Measurements from ENCODE around the gene VPS51.
"Not testable (repeated sequence)": the region's sequence is repeated elsewhere in the genome, so short reads cannot be mapped to it uniquely, and the experiment has no call there.

VPS51 gene

DNA sequence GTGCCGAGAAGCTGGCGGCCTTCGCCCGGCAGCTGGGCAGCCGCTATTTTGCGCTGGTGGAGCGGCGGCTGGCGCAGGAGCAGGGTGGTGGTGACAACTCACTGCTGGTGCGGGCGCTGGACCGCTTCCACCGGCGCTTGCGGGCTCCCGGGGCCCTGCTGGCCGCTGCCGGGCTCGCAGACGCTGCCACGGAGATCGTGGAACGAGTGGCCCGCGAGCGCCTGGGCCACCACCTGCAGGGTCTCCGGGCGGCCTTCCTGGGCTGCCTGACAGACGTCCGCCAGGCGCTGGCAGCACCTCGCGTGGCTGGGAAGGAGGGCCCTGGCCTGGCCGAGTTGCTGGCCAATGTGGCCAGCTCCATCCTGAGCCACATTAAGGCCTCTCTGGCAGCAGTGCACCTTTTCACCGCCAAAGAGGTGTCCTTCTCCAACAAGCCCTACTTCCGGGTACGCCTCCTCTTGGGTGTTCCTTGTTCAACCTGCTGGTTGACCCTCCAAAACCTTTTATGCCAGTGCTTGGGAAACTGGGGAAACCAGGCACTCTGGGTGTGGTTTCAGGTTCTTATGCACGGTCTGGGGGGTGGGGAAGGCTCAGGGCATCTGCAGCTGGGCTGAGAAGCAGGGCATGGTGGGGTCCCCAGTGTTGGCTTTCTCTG is 12.6 kb downstream of the VPS51 start:
- DNase-seq, result no peak

DNA sequence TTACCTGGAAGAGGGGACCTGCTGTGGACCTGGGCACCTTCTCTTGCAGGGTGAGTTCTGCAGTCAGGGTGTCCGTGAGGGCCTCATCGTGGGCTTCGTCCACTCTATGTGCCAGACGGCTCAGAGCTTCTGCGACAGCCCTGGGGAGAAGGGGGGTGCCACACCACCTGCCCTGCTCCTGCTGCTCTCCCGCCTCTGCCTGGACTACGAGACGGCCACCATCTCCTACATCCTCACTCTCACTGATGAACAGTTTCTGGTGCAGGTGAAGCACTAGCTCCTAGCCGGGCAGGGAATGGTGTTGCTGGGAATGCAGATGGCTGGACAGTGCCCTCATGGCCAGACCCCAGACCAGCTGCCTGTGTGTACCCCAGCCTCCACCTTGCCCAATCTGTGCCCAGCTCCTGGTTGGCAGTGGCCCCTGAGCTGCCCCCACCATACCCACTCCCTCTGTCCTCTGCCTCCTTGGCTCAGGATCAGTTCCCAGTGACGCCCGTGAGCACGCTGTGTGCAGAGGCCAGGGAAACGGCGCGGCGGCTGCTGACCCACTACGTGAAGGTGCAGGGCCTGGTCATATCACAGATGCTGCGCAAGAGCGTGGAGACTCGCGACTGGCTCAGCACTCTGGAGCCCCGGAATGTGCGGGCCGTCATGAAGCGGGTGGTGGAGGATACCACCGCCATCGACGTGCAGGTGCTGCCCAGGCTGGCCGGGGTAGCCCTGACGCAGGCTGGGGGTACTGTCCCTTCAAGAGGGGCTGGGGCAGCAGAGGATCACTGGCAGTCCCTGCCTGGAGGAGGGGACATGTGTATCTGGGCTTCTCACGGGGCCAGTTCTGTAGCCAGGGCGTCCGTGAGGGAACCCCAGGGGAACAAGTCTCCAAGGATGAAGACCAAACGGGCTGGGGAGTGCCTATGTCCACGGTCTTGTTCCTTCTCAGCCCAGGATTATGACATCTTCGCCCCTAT is 13.5 kb downstream of the VPS51 start:
- no peak for DNase-seq

DNA sequence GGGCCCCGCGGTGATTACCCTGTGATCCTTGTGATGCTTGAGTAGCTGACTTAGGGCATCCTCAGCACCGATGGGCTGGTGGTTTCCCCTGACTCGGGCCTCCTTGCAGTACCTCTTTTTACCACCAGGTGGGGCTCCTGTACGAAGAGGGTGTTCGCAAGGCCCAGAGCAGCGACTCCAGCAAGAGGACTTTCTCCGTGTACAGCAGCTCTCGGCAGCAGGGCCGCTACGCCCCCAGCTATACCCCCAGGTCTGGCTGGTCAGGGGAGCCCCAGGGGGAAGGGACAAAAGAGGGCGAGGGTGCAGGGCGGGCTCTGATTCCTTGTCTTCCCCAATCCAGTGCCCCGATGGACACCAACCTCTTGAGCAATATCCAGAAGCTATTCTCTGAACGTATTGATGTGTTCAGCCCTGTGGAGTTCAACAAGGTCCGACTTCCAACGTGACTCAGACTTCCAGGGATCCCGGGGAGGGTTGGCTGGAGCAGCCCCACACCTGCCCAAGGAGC is 14.4 kb downstream of the VPS51 start:
- peak; percentile 84 to 99 for DNase-seq

DNA sequence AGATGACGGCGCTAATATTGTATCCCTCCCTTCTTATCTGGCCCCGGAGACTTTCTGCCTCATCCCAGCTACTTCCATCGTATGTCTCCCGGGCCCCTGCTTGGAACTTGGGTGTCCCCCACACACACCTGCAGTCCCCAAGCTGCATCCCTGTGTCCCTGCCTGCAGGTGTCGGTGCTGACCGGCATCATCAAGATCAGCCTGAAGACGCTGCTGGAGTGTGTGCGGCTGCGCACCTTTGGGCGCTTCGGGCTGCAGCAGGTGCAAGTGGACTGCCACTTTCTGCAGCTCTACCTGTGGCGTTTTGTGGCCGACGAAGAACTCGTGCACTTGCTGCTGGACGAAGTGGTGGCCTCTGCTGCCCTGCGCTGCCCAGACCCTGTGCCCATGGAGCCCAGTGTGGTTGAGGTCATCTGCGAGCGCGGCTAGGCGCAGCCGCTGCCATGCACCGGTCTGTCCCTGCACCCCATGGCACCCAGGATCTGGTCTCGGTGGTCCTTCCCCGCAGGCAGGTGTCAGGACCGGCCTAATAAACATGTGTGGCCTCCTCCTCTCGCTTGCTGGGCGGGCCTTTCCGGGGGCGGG is 15.2 kb downstream of the VPS51 start:
- no peak for DNase-seq

DNA sequence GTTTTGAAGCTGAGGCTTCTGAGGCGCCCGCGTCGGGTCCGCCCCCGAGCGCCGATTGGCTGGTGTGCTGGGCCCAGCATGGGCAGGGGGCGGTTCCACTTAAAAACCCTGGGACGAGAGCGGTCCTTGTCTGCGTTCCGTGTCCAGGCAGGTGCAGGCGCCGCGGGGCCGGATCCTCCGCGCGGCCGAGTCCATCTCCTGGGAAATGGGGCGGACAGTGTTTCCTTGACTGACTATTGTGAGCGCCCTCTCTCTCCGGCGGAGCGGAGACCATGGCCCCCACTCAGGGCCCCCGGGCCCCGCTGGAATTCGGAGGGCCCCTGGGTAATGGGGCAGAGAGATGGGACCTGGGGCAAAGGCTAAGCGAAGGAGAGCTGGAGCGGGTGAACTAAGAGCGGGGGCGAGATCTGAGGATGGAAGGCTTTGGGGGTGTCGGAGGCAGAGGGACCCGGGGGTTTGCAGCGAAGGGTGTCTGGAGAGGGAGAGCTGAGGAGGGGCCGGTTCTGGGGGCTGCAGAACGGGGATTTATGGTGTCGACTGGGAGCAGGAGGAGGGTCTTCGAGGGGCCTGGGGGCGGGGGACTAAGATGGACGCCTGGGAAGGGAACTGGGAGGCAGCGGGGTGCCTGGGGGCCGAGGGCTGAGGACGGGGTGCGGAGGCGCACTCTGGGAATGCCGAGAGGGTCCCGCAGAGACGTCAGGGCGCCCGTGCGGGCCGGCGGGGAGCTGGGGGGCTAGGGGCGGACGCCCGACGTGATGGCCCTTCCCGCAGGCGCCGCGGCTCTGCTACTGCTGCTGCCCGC is 15.9 kb downstream of the VPS51 start, which contains the start of gene TM7SF2:
TSS of gene TM7SF2 (plus strand) at position 129 of the 802 bp plus-strand sequence. CDS start at position 273, 144 bp downstream.
- DNase-seq, result peak; percentile 94 to 95

DNA sequence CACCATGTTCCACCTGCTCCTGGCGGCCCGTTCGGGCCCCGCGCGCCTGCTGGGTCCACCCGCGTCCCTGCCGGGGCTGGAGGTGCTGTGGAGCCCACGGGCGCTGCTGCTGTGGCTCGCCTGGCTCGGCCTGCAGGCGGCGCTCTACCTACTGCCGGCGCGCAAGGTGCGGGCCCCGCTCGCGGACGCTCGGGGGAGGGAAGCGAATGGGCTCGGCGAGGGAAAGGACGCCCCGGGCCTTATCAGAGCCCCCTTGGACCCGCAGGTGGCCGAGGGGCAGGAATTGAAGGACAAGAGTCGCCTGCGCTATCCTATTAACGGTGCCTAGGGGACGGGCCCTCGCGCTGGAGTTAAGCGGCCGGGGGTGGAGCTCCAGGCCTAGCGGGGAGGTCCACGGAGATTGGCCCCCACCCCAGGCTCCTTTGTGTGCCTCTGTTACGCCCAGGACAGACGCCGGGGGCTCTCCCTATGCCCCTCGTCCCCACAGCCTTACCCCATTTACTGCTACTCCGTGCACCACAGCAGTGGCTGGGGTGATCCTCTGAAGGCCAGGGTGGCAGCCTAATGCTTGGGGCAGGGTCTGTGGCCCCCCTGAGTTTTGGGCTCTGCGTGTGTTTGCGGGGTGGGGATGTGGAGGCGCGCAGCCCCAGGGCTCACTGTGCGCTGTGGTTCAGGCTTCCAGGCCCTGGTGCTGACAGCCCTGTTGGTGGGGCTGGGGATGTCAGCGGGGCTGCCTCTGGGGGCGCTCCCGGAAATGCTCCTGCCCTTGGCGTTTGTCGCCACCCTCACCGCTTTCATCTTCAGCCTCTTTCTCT is 16.7 kb downstream of the VPS51 start:
- peak; percentile 70 to 72 for DNase-seq

DNA sequence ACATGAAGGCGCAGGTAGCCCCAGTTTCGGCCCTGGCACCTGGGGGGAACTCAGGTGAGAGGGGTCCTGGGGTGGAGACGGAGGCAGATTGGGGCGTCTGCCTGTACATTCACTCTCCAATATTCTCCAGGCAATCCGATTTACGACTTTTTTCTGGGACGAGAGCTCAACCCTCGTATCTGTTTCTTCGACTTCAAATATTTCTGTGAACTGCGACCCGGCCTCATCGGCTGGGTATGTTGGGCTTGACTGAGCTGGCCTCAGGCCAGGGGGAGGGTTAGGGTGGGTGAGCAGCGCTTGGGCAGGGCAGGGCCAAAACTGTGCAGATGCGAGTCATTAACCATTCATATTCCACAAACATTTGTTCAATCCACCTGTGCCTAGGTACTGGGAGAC is 17.3 kb downstream of the VPS51 start:
- no peak for DNase-seq

DNA sequence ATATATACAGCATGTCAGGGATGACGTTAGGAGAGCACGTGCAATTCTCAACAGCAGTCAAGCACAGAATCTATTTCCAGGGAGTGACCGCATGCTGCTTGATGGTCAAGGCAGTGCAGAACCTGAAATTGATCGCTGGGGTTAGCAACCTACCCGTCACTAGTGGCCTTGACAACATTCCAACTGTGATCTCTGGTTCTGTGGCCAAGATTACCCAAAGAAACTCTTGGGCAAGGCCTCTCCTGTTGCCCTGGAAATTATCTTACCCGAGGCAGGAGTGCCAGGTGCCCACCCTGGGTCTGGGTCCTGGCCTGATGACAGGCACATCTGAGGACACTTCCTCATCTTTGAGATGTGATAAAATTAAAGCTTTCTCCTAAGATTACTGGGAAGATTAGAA is 17.8 kb downstream of the VPS51 start:
- no peak for DNase-seq

DNA sequence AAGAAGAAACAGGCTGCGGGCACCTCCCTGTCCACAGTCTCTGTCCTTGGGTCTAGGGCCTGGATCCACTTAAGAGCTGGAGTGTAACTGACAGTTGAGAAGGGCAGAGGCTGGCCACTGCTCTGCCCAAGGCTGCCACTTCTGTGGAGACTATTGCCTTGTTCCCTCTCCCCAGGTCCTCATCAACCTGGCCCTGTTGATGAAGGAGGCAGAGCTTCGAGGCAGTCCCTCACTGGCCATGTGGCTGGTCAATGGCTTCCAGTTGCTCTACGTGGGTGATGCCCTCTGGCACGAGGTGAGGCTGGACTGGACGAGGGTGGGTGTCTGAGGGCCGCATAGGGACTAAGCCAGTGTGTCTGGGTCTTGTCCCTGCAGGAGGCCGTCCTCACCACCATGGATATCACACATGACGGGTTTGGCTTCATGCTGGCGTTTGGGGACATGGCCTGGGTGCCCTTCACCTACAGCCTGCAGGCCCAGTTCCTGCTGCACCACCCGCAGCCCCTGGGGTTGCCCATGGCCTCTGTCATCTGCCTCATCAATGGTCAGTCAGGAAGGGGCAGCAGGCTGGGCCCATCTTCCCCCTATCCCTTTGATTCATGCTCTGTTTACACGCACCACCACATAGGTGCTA is 18.6 kb downstream of the VPS51 start:
- DNase-seq, result no peak

DNA sequence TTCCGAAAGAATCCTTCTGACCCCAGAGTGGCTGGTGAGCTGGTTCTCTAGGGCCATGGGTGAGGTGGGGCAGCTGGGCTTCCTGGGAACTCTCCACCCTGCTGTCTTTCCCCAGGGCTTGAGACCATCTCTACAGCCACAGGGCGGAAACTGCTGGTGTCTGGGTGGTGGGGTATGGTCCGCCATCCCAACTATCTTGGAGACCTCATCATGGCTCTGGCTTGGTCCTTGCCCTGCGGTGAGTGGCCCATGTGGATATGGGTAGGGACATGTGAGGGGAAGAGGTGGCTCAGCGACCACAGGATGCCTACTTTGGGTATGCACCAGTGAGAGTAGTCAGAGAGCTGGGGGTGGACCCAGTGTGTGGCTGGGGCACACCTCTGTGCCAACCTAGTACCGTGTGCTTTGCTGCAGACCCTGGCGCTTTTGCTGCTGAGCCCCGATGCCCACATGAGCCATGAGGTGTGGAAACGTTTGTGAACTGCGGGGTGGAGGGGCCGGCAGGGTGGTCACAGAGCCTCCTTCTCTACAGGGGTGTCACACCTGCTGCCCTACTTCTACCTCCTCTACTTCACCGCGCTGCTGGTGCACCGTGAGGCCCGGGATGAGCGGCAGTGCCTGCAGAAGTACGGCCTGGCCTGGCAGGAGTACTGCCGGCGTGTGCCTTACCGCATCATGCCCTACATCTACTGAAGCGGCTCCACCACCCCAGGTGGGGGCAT is 19.5 kb downstream of the VPS51 start:
- DNase-seq, result no peak

DNA sequence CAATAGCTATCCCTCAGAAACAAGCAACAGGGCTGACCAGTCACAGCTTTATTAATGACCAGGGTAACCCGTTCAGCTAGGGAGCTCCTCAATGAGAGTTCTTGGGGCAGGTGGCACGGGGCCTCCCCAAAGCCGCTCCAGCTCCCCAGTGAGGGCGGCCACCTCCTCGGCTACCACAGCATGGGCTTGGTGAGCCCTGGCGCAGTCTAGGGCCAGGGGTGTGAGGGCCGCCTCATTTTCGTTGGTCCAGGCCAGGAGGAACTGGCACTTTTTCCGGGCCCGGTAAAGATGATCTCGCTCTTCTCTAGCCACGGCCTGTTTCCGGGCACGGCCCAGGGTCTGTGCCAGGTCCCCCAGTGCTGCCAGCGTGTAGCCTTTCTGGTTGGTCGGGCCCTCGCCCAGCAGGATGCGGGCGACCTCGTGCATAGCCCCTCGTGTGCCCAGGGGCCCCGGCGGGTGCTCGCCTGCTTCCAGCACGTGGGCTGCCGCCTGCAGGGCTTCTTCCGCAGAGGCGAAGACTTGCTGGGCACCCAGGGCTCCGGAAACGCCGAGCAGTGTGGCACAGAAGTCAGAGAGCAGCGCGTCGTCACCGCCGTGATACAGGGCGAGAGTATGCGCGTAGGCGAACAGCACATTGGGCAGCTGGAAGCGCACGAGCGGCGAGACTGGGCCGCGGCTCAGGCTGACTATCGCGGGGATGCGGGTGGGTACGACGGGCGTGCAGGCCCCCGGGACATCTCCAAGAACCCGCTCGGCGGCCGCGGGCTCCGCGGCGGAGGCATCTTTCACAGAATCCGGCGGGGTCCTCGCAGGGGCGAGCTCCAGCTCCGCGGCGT is 20.6 kb downstream of the VPS51 start:
- peak; percentile 60 to 65 for DNase-seq

DNA sequence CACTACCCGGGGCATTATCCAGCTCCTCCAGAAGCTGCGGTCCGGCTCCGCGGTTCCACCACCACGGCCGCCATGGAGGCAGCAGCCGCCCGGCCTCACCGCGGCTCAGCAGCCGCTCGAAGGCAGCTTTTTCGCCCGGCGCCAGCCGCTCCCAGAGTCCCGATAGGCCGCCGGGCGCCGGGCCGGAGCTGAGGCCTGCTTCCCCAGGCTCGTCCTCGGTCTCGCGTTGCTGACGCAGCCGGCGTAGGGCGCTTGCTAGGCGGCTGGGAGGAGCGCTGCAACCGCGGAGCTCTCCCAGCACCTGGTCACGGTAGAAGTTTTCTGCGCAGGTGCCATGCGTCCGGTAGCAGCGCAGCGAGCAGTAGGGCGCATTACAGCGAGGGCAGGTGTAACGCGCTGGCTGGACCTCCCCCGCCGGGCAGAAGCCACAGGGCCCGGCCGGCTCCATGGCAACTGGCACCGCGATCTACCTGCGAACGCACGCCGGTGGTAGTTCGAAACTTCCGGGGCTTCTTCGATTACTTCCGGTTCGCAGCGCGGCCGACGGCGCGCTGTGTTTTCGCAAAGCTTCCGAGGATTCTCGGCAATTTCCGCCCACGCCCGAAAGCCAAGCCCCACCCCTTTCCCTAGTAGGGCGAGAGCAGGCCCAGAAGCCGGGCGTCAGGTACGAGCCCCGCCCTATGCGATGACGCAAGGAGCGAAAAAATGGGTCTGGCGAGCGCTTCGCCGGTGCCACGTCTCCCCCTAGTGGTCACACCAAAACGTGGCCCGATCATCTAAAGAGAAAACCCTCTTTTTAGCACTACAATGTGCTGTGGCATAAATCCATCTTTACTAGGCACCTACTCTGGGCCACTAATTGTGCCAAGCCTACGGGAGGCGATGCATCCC is 21.4 kb downstream of the VPS51 start, which contains the start of gene ZNHIT2:
TSS of gene ZNHIT2 (minus strand) at position 496 of the 891 bp plus-strand sequence. CDS start at position 448, 48 bp downstream.
- peak; percentile 100 for DNase-seq

DNA sequence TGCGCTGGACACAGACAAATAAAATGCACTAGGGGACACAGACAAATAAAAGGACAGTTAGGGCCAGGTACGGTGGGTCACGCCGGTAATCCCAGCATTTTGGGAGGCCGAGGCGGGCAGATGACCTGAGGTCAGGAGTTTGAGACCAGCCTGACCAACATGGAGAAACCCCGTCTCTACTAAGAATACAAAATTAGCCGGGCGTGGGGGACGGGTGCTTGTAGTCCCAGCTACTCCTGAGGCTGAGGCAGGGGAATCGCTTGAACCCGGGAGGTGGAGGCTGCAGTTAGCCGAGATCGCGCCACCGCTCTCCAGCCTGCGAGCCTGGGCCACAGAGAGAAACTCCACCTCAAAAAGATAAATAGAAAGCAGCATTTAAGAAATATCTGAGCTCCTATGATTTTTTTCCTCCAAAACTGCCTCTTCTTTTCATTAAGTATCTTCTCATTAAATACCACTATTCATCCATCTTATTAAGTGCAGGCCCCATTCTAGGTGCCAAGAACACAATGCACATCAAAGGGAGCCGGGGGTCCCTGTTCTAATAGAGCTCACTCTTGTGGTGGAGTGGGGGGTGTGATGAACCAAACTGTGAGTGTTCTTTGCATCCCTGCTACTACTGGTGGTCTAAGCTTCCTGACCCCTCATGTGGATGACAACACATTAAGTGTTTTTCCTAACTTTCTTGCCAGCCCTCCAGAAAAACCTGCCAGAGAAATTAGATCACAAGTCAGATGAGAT is 22.3 kb downstream of the VPS51 start:
- no peak for DNase-seq

DNA sequence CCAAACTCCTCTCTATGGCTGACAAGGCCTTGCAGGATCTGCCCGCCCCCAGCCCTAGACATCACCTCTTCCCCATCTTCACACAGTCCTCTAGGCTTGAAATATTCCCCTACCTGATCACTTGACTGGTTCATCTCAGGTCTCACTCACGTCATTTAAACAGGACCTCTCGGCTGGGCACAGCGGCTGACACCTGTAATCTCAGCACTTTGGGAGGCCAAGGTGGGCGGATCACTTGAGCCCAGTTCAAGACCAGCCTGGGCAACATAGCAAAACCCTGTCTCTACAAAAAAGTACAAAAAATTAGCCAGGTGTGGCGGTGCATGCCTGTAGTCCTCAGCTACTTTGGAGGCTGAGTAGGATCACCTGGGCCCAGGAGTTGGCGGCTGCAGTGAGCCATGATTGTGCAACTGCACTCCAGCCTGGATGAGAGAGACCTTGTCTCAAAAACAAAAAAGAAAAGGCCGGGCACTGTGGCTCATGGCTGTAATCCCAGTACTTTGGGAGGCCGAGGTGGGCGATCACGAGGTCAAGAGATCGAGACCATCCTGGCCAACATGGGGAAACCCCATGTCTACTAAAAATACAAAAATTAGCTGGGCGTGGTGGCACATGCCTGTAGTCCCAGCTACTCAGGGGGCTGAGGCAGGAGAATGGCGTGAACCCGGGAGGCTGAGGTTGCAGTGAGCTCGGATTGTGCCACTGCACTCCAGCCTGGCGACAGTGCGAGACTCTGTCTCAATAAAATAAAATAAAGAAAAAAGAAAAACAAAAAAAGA is 23.1 kb downstream of the VPS51 start:
- DNase-seq, result not testable (repeated sequence)

DNA sequence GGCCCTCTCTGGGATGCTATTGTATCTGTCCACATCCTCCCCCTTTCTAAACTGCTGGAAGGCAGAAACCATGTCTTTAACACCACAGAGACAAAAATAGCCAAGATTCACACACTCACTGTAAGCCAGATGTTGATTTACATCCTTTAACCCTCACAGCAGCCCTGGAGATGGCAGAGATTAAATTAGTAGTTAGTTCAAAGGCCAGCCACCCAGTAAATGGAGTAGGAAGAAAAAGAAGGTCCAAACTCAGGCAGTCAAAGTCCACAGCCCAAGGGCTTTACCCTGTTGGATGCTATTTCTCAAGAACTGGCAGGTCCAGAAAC is 23.6 kb downstream of the VPS51 start:
- DNase-seq, result no peak

DNA sequence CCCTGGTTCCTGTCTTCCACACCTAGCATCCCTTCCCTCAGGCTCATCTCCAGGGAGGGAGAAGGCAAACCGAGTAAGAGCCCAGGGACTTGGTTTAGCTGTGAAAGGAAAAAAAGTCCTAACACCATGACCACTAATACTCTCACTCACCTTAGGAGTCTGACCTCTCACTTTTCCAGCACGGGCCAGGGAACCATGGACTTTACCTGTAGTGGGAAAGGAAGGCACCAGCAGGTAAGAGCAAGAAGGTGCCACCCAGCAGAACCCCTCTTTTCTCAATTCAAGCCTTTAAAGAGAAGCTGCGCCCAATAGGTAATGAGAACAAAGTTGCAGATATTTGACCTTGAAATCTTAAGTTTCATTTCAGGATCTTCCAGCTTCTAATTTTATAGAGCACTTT is 24.8 kb downstream of the VPS51 start:
- no peak for DNase-seq

DNA sequence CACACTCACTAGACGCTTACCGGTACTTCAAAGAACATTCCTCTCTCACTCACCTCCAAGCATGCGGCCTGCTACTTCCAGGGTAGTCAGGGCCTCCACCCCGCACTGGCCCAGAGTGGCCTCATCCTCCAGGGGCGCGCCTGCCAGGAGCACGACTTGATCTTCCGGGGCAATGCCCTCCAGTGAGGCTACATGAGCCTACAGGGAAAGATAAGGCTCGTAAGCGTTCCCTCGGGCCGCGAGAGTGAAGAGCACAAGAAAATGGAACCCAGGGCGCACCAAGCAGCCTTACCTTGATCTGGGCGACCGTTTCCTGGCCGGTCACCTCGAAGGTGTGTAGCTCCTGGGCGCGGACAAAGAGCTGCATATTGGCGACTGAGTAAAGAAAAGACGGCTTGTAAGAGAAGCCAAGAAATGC is 25.4 kb downstream of the VPS51 start:
- peak in 1 of 2 donors; percentile 38 for DNase-seq
